ENCODE data around the gene VASP. TPM values are rescaled to one million over a fixed set of nuclear protein-coding genes. Genes with fewer than 3 reads are reported as not detected.

VASP gene
- total and polyA plus RNA-seq, 2 of the 13 experiments (the other 11 are each of a cell fraction or from before 2014, with no cell fraction given), result 41.8 to 67.1 TPM

DNA sequence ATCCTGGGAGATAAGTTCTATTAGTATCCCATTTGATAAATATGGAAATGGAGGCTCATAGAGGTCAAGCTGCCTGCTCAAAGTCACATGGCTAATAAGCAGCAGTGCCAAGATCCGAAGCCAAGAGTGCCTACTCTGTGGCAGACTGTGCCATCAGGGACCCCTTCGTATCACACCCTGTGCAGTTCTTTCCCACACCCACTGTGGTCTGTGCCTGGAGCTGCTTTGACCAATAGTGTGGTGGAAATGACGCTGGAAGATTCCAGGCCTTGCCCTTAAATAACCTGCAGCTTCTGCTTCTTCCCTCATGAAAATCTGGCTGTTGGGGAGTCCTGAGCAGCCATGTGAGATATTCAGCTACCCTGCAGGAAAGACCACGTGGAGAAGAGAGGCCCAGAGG lies 67.2 kb downstream of the VASP start (continued):
- no peak for TF ChIP-seq ZNF687 (CRISPR knock-in tag; IDR thresholded peaks at IDR 0.05)
- TF ChIP-seq, protein P1, sequence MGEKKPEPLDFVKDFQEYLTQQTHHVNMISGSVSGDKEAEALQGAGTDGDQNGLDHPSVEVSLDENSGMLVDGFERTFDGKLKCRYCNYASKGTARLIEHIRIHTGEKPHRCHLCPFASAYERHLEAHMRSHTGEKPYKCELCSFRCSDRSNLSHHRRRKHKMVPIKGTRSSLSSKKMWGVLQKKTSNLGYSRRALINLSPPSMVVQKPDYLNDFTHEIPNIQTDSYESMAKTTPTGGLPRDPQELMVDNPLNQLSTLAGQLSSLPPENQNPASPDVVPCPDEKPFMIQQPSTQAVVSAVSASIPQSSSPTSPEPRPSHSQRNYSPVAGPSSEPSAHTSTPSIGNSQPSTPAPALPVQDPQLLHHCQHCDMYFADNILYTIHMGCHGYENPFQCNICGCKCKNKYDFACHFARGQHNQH (CRISPR knock-in tag; IDR thresholded peaks at IDR 0.05), result no peak
- no peak for TF ChIP-seq ZNF33B (CRISPR knock-in tag; IDR thresholded peaks at IDR 0.05)
- TF ChIP-seq JDP2 (CRISPR knock-in tag; IDR thresholded peaks at IDR 0.05; ENCODE audit: borderline replicate concordance), result no peak
- no peak for TF ChIP-seq MAFK (conservative IDR thresholded peaks at IDR 0.05 in 1 of 2, IDR thresholded peaks at IDR 0.05 in 1 of 2; ENCODE audit: low read length in 2 of 2)
- TF ChIP-seq BRD4 (CRISPR knock-in tag; IDR thresholded peaks at IDR 0.05), result no peak
- no peak for TF ChIP-seq KDM5B (CRISPR knock-in tag; IDR thresholded peaks at IDR 0.05; ENCODE audit: borderline replicate concordance)
- no peak for TF ChIP-seq TRIM24 (CRISPR knock-in tag; IDR thresholded peaks at IDR 0.05)
- TF ChIP-seq ZBTB7B (CRISPR knock-in tag; IDR thresholded peaks at IDR 0.05), result no peak
- TF ChIP-seq MXD4 (CRISPR knock-in tag; IDR thresholded peaks at IDR 0.05), result no peak
